ENCODE results near the gene MGST3.
"Not testable (repeated sequence)": the region's sequence is repeated elsewhere in the genome, so short reads cannot be mapped to it uniquely, and the experiment has no call there.

Gene MGST3

DNA sequence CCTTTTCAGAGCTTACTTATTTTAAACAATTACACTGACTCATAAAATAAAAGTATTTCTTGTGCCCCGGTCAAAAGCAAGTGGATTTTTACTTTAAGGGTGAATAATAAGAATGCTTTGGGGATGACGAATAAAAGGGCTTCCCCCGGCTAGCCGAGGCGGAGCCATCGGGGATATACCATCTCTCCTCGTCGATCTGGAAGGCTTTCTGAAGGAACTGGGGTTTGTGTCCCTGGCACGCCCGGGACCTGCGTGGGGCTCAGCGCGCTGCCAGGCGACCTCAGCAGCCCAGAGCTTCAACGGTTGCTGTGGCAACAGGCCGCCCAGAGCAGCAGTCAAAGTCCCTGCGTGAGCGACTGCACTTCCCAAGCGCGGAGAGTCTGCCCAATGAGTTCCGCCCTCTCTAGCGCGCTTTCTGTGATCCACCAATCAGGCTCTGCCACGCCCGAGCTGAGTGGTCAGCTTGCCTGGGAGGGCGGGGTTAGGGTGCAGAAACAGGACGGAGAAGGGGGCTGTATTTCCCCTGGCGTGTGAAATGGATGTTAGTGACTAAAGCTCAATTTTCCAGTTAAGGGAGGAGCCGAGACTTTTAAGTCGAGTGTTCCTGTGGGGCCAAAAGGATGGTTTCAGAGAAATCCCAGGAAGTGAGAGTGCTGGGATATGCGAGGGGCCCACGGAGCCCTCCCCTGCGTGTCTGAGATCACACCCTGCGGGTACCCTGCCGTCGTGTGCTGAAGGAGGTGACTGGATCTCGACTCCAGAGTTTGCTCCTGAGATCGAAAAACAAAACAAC, 33.0 kb upstream of the MGST3 start:
- peaks cover 32% of the 10 kb centered on the region for H3K4me1 Mint-ChIP-seq
- H3K27ac Mint-ChIP-seq = peak overlapping the region; percentile 74
- peak; percentile 96 for DNase-seq
- H3K36me3 Mint-ChIP-seq (ENCODE audit: low read depth) = no peaks in the 10 kb centered on the region
- peaks cover 25% of the 10 kb centered on the region for H3K27me3 Mint-ChIP-seq (ENCODE audit: low read depth, poor library complexity)
- H3K4me3 Mint-ChIP-seq = peak overlapping the region; percentile 87
- TF ChIP-seq, protein P1, sequence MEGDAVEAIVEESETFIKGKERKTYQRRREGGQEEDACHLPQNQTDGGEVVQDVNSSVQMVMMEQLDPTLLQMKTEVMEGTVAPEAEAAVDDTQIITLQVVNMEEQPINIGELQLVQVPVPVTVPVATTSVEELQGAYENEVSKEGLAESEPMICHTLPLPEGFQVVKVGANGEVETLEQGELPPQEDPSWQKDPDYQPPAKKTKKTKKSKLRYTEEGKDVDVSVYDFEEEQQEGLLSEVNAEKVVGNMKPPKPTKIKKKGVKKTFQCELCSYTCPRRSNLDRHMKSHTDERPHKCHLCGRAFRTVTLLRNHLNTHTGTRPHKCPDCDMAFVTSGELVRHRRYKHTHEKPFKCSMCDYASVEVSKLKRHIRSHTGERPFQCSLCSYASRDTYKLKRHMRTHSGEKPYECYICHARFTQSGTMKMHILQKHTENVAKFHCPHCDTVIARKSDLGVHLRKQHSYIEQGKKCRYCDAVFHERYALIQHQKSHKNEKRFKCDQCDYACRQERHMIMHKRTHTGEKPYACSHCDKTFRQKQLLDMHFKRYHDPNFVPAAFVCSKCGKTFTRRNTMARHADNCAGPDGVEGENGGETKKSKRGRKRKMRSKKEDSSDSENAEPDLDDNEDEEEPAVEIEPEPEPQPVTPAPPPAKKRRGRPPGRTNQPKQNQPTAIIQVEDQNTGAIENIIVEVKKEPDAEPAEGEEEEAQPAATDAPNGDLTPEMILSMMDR (IDR thresholded peaks at IDR 0.05) = no peak
- no peaks in the 10 kb centered on the region for H3K9me3 Mint-ChIP-seq

DNA sequence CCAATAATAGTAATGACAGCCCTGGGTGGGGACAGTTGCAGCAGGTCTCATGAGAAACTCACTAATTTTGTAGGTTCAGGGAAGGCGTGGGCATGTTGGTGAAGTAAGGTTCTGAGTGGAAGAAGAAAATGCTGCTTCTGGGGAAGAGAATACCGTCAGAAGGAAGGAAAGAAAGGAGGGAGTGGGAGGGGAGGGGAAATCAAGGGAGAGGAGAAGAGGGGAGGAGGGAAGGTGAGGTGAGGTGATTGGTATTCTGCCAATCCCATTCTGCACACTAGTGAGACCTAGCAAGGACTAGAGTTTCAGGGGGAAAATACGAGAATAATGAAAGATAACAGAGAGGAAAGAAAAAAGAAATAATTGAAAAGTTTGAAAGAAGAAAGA, 32.4 kb upstream of the MGST3 start:
- Mint-ChIP-seq H3K36me3 (ENCODE audit: low read depth) (no peaks in the 10 kb centered on the region), H3K9me3 (no peaks in the 10 kb centered on the region), H3K4me3 (peak overlapping the region; percentile 87), H3K27ac (peak overlapping the region; percentile 74), H3K27me3 (ENCODE audit: low read depth, poor library complexity) (peaks cover 19% of the 10 kb centered on the region), H3K4me1 (peaks cover 32% of the 10 kb centered on the region)
- DNase-seq = no peak
- TF ChIP-seq, protein P1 (IDR thresholded peaks at IDR 0.05) = no peak

DNA sequence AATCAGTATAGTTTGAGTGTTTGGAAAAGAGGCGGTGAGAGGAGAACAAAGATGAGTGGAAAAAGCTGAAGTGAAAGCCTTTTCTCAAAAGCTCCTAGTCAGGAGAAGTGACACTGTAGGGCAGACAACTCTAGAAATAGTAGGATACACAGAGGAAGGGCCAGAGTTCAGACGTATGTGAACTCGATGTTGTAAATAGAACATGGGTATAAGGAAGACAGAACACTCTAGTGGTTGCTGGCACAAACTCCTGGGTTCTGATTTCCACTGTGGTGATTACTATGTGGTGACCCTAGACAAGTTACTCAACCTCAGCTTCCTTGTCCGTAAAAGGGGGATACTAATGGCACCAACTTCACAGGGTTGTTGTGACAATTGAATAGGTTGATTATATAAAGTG, 30.2 kb upstream of the MGST3 start:
- TF ChIP-seq, protein P1 (IDR thresholded peaks at IDR 0.05) = no peak
- H3K27me3 Mint-ChIP-seq (ENCODE audit: low read depth, poor library complexity) = peaks cover 12% of the 10 kb centered on the region
- no peak for DNase-seq
- H3K4me1 Mint-ChIP-seq = peaks cover 32% of the 10 kb centered on the region
- H3K9me3 Mint-ChIP-seq = no peaks in the 10 kb centered on the region
- H3K36me3 Mint-ChIP-seq (ENCODE audit: low read depth) = no peaks in the 10 kb centered on the region
- H3K27ac Mint-ChIP-seq = no peak overlapping the region
- H3K4me3 Mint-ChIP-seq = no peak overlapping the region

DNA sequence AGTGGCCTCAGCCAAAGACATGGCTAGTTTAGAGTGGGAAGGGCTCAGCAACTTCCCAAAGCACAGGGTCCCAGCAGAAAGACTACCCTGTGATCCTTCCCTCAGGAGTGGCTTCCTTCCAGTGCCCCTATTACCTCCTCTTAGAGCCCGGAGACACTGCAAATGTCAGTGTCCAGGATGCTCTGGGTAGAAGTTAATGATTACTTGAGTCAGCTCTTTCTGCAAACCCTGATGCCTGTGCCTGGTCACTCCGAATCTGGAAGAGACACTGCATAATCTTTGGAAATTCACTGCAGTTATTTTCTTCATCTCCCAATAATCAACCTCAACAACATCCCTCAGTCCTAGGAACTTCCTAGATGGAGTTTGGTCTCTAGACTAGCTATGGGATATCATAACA, 27.2 kb upstream of the MGST3 start:
- DNase-seq = no peak
- Mint-ChIP-seq H3K4me3 (no peak overlapping the region), H3K4me1 (peaks cover 15% of the 10 kb centered on the region), H3K27ac (no peak overlapping the region), H3K27me3 (ENCODE audit: low read depth, poor library complexity) (peaks cover 5% of the 10 kb centered on the region), H3K36me3 (ENCODE audit: low read depth) (no peaks in the 10 kb centered on the region), H3K9me3 (no peaks in the 10 kb centered on the region)
- TF ChIP-seq, protein P1 (IDR thresholded peaks at IDR 0.05) = no peak

DNA sequence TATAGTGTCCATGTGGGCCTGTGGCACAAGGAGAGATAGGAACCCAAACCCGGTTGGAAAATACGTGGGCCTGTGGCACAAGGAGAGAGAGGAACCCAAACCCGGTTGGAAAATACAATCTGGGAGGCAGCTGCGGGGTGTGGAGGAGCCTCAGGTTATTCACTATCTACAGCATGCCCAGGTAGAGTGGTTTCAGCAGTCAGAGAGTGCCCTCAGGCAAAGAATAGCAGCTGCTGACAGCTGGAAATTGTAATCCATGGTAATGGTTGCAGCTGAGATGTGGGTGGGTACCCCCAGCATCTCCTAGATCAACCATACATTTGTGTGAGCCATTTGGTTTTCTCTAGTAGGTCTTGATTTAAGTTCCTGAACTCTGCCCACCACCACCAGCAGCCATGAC, 25.8 kb upstream of the MGST3 start:
- DNase-seq = no peak
- Mint-ChIP-seq H3K27me3 (ENCODE audit: low read depth, poor library complexity) (peaks cover 7% of the 10 kb centered on the region), H3K4me1 (peaks cover 6% of the 10 kb centered on the region), H3K36me3 (ENCODE audit: low read depth) (no peaks in the 10 kb centered on the region), H3K9me3 (no peaks in the 10 kb centered on the region), H3K4me3 (no peak overlapping the region), H3K27ac (no peak overlapping the region)
- TF ChIP-seq, protein P1 (IDR thresholded peaks at IDR 0.05) = no peak

DNA sequence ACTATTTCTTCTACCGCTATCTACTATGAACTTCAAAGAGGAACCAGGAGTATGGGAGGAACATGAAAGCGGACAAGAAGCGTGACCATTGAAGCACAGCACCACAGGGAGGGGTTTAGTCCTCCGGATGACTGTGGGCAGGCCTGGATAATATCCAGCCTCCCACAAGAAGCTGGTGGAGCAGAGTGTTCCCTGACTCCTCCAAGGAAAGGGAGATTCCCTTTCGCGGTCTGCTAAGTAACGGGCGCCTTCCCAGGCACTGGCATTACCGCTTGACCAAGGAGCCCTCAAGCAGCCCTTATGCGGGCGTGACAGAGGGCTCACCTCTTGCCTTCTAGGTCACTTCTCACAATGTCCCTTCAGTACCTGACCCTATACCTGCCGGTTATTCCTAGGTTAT, 24.4 kb upstream of the MGST3 start:
- not testable (repeated sequence) for H3K9me3 Mint-ChIP-seq, H3K4me1 Mint-ChIP-seq

More for the DNA sequence above, 24.4 kb upstream of the MGST3 start:
- H3K4me3 Mint-ChIP-seq; H3K27ac Mint-ChIP-seq; H3K36me3 Mint-ChIP-seq (ENCODE audit: low read depth); DNase-seq: not testable (repeated sequence)
- H3K27me3 Mint-ChIP-seq (ENCODE audit: low read depth, poor library complexity) = peaks cover 10% of the 10 kb centered on the region
